WTC11 (cell line): ENCODE measurements around the gene MCEE. TPM values are rescaled to one million over a fixed set of nuclear protein-coding genes. Genes with fewer than 3 reads are reported as not detected.

Source experiments
- ATAC-seq: fragments of 200-7000 bp; cut with Tn5 transposase; 2 replicates; pipeline ENCODE4 v1.10.0; 2021; ENCODE audit warnings: mild to moderate bottlenecking, moderate library complexity
- CTCF ChIA-PET: fragments of 300-600 bp; sonication (Branson Sonifier 250); formaldehyde crosslinking; loops from one replicate; lab custom pipeline; 2021; ENCODE audit warnings: antibody characterized with exemption; lab: Charles Lee
- POLR2A ChIA-PET: fragments of 350-600 bp; sonication (Branson Sonifier 250); formaldehyde crosslinking; loops from one replicate; lab custom pipeline; 2021; ENCODE audit warnings: antibody characterized with exemption; lab: Charles Lee
- DNase-seq: peaks from one replicate; pipeline ENCODE4 v3.0.0; 2021; ENCODE audit warnings: low spot score
- H3K27ac Mint-ChIP-seq: 2 replicates; pipeline ENCODE4 v1.8.0; 2021; ENCODE audit warnings: mixed read lengths
- H3K27me3 Mint-ChIP-seq: 2 replicates; pipeline ENCODE4 v1.8.0; 2021; ENCODE audit warnings: low read depth, mild to moderate bottlenecking, moderate library complexity, mixed read lengths
- H3K36me3 Mint-ChIP-seq: 2 replicates; pipeline ENCODE4 v1.8.0; 2021; ENCODE audit warnings: mixed read lengths
- H3K4me1 Mint-ChIP-seq: 2 replicates; pipeline ENCODE4 v1.8.0; 2022; ENCODE audit warnings: mixed read lengths
- H3K4me3 Mint-ChIP-seq: 2 replicates; pipeline ENCODE4 v1.8.0; 2021; ENCODE audit warnings: mild to moderate bottlenecking, moderate library complexity, mixed read lengths
- H3K9me3 Mint-ChIP-seq: 2 replicates; pipeline ENCODE4 v1.8.0; 2021; ENCODE audit warnings: mixed read lengths
- CBFB ChIP-seq: sonication (generic); formaldehyde crosslinking; IDR thresholded peaks from 2 replicates; pipeline ENCODE4 v1.8.1; 2022; ENCODE audit warnings: mild to moderate bottlenecking, low read depth, missing genetic modification reagents
- CTCF ChIP-seq: fragments of 200-600 bp; IDR thresholded peaks from 2 replicates; pipeline ENCODE4 v1.8.0; 2022; ENCODE audit warnings: antibody characterized with exemption
- ELF4 ChIP-seq: sonication (generic); formaldehyde crosslinking; IDR thresholded peaks from 2 replicates; pipeline ENCODE4 v1.8.1; 2022; ENCODE audit warnings: low read depth, mild to moderate bottlenecking, moderate library complexity, missing genetic modification reagents
- FOXJ3 ChIP-seq: sonication (generic); formaldehyde crosslinking; IDR thresholded peaks from 2 replicates; pipeline ENCODE4 v1.9.0; 2021; ENCODE audit warnings: missing genetic modification reagents, mild to moderate bottlenecking, borderline replicate concordance
- FOXP1 ChIP-seq: sonication (generic); formaldehyde crosslinking; IDR thresholded peaks from 2 replicates; pipeline ENCODE4 v1.8.0; 2022; ENCODE audit warnings: missing genetic modification reagents, mild to moderate bottlenecking, moderate library complexity, borderline replicate concordance
- JUN ChIP-seq: sonication (generic); formaldehyde crosslinking; IDR thresholded peaks from 2 replicates; pipeline ENCODE4 v1.8.0; 2023; ENCODE audit warnings: mild to moderate bottlenecking, missing genetic modification reagents
- RORB ChIP-seq: fragments of 250-450 bp; sonication (Bioruptor Pico); IDR thresholded peaks from 2 replicates; pipeline ENCODE4 v1.9.0; 2021; ENCODE audit warnings: mild to moderate bottlenecking
- SMAD3 ChIP-seq: sonication (generic); formaldehyde crosslinking; IDR thresholded peaks from 2 replicates; pipeline ENCODE4 v1.8.0; 2022; ENCODE audit warnings: missing genetic modification reagents, mild to moderate bottlenecking, borderline replicate concordance
- SOX15 ChIP-seq: fragments of 250-450 bp; sonication (Bioruptor Pico); IDR thresholded peaks from 2 replicates; pipeline ENCODE4 v1.9.0; 2021; ENCODE audit warnings: mild to moderate bottlenecking
- TP53 ChIP-seq: sonication (generic); formaldehyde crosslinking; IDR thresholded peaks from 2 replicates; pipeline ENCODE4 v1.8.1; 2023; ENCODE audit warnings: mild to moderate bottlenecking, missing genetic modification reagents
- ZNF396 ChIP-seq: fragments of 250-450 bp; sonication (Bioruptor Pico); IDR thresholded peaks from 2 replicates; pipeline ENCODE4 v1.8.0; 2021; ENCODE audit warnings: mild to moderate bottlenecking, moderate library complexity, borderline replicate concordance
- ZNF425 ChIP-seq: fragments of 250-450 bp; sonication (Bioruptor Pico); conservative IDR thresholded peaks from 2 replicates; pipeline ENCODE4 v1.9.0; 2021; ENCODE audit warnings: mild to moderate bottlenecking
- ZNF671 ChIP-seq: fragments of 250-450 bp; sonication (Bioruptor Pico); IDR thresholded peaks from 2 replicates; pipeline ENCODE4 v1.8.0; 2021; ENCODE audit warnings: mild to moderate bottlenecking
- total RNA-seq: library from RNA; stranded (reverse); gene quantifications from 3 replicates; pipeline ENCODE4 v1.2.3, GENCODE V29; 2021
- TF ChIP-seq, protein P1 (sequence below): sonication (generic); formaldehyde crosslinking; IDR thresholded peaks from 2 replicates; pipeline ENCODE4 v1.8.0; 2022; ENCODE audit warnings: mild to moderate bottlenecking, missing genetic modification reagents
- TF ChIP-seq, protein P2 (sequence below): sonication (generic); formaldehyde crosslinking; IDR thresholded peaks from 2 replicates; pipeline ENCODE4 v1.8.1; 2023; ENCODE audit warnings: mild to moderate bottlenecking, missing genetic modification reagents

MCEE gene
- total RNA-seq, 1 experiment from 2014 or later = 18.7 TPM

- DNase-seq (no peak), ATAC-seq (no peak)
- no peak overlapping the region for H3K4me3 Mint-ChIP-seq
- TF ChIP-seq ZNF396 (CRISPR knock-in tag) (no peak), FOXJ3 (no peak), ELF4 (CRISPR knock-in tag) (no peak), SOX15 (CRISPR knock-in tag) (no peak), ZNF671 (CRISPR knock-in tag) (no peak), JUN (no peak), RORB (no peak), CTCF (no peak), ZNF425 (CRISPR knock-in tag) (no peak)
- TF ChIP-seq, protein P1, sequence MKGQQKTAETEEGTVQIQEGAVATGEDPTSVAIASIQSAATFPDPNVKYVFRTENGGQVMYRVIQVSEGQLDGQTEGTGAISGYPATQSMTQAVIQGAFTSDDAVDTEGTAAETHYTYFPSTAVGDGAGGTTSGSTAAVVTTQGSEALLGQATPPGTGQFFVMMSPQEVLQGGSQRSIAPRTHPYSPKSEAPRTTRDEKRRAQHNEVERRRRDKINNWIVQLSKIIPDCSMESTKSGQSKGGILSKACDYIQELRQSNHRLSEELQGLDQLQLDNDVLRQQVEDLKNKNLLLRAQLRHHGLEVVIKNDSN (CRISPR knock-in tag) = no peak
- no peak overlapping the region for H3K27ac Mint-ChIP-seq
- no peaks in the 10 kb centered on the region for H3K9me3 Mint-ChIP-seq
- H3K27me3 Mint-ChIP-seq = peaks cover 14% of the 10 kb centered on the region
- ChIA-PET POLR2A (no interaction called here), CTCF (no interaction called here)
- no peaks in the 10 kb centered on the region for H3K36me3 Mint-ChIP-seq
- 0 out of 2 replicates have a peak, but pooled peaks cover 4% of the 10 kb centered on the region for H3K4me1 Mint-ChIP-seq
These were observed 66.8 kb downstream of the MCEE start for GRCh38 chr2:71063216-71063615.

DNA sequence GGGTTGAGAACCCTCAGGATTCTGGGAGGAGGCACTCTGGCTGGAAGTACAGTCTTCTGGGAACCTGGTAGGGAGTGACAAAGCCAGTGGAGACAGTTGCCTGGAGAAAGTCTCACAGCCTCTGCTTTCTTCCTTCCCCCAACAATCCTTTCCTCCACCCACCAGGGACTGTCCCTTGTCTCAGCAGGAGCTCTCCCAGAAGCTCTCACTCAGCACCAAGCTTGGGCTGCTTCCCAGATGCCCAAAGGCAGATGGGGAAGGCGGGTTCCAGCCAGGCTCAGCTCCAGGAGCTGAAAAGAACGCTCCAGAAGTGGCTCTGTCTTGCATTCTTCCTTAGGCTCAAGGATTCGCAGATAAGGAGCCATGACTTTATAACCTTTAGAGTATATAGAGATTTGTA lies 69.2 kb downstream of the MCEE start:
- ChIA-PET CTCF (interaction anchor here (1.3 kb wide), 1 partner anchor 59 kb away, joined by 3 read pairs; no protein-coding TSS in a partner anchor), POLR2A (no interaction called here)
- ATAC-seq = no peak

More for the DNA sequence above, 69.2 kb downstream of the MCEE start:
- Mint-ChIP-seq H3K27ac (no peak overlapping the region), H3K4me3 (no peak overlapping the region), H3K36me3 (no peaks in the 10 kb centered on the region), H3K9me3 (no peaks in the 10 kb centered on the region), H3K27me3 (peaks cover 14% of the 10 kb centered on the region), H3K4me1 (no peaks in the 10 kb centered on the region)
- no peak for DNase-seq
- TF ChIP-seq FOXP1 (CRISPR knock-in tag) (no peak), CTCF (no peak), TP53 (no peak), SMAD3 (no peak), CBFB (no peak)
- TF ChIP-seq, protein P2, sequence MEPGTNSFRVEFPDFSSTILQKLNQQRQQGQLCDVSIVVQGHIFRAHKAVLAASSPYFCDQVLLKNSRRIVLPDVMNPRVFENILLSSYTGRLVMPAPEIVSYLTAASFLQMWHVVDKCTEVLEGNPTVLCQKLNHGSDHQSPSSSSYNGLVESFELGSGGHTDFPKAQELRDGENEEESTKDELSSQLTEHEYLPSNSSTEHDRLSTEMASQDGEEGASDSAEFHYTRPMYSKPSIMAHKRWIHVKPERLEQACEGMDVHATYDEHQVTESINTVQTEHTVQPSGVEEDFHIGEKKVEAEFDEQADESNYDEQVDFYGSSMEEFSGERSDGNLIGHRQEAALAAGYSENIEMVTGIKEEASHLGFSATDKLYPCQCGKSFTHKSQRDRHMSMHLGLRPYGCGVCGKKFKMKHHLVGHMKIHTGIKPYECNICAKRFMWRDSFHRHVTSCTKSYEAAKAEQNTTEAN (CRISPR knock-in tag) = no peak
